PFSK-1 (cell line): Measurements from ENCODE around the gene RASGRP2.

ENCODE experiments used
- POLR2AphosphoS5 ChIP-seq: IDR thresholded peaks from 2 replicates; pipeline ENCODE4 v1.6.1; 2012; ENCODE audit warnings: low read depth, mild to moderate bottlenecking, control low read depth, low read length, moderate library complexity
- TF ChIP-seq, protein P1 (sequence below), 2 experiments: IDR thresholded peaks; 2 replicates each; pipeline versions ENCODE4 v1.6.1 to v1.8.0; 2011 to 2012; ENCODE audit warnings: low read depth in 2 of 2, low read length in 2 of 2, control low read depth in 1 of 2, inconsistent platforms in 1 of 2, mild to moderate bottlenecking in 1 of 2, moderate library complexity in 1 of 2; ENCODE audit not compliant: insufficient read depth in 1 of 2

DNA sequence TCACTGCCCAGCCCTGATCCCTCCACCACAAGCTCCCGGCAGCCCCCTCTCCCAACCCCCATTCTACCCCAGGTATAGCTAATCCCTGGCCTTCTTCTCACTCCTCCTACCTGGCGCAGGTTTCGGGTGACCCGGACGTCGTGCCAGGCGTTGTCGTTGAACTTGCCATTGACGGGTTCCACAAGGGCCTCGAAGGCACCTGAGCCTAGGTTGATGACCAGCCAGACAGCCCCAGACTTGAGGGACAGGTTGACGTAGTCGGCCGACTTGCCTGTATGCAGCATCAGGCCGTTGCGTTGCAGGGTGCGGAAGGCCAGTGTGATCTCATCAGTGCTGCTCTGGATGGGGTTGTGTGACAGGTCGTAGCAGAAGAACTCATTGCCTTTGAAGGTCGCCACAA, 58.4 kb downstream of the RASGRP2 start:
- TF ChIP-seq, protein P1, sequence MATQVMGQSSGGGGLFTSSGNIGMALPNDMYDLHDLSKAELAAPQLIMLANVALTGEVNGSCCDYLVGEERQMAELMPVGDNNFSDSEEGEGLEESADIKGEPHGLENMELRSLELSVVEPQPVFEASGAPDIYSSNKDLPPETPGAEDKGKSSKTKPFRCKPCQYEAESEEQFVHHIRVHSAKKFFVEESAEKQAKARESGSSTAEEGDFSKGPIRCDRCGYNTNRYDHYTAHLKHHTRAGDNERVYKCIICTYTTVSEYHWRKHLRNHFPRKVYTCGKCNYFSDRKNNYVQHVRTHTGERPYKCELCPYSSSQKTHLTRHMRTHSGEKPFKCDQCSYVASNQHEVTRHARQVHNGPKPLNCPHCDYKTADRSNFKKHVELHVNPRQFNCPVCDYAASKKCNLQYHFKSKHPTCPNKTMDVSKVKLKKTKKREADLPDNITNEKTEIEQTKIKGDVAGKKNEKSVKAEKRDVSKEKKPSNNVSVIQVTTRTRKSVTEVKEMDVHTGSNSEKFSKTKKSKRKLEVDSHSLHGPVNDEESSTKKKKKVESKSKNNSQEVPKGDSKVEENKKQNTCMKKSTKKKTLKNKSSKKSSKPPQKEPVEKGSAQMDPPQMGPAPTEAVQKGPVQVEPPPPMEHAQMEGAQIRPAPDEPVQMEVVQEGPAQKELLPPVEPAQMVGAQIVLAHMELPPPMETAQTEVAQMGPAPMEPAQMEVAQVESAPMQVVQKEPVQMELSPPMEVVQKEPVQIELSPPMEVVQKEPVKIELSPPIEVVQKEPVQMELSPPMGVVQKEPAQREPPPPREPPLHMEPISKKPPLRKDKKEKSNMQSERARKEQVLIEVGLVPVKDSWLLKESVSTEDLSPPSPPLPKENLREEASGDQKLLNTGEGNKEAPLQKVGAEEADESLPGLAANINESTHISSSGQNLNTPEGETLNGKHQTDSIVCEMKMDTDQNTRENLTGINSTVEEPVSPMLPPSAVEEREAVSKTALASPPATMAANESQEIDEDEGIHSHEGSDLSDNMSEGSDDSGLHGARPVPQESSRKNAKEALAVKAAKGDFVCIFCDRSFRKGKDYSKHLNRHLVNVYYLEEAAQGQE (IDR thresholded peaks at IDR 0.05; ENCODE audit: insufficient read depth in 1 of 2, low read depth in 2 of 2, low read length in 2 of 2), result no peak
- no peak for TF ChIP-seq POLR2AphosphoS5
